Activated naive CD8-positive, alpha-beta T cell treated with anti-CD3 and anti-CD28 coated beads, Interleukin-2, amount 10 ng/mL, durations not matched to agents 7 days and 5 days (primary cell): ENCODE data around the gene C3orf22. TPM values are rescaled to one million over a fixed set of nuclear protein-coding genes. Genes with fewer than 3 reads are reported as not detected.

Experiments
- ATAC-seq: fragments of 150-1000 bp; cut with Tn5 transposase; one replicate; pipeline ENCODE4 v1.10.0; 2021; ENCODE audit warnings: low read depth, moderate library complexity
- POLR2A ChIA-PET: fragments of 350-600 bp; sonication (Branson Sonifier 250); formaldehyde crosslinking; loops from one replicate; lab custom pipeline; 2021; ENCODE audit warnings: antibody characterized with exemption; lab: Charles Lee
- DNase-seq: peaks from one replicate; pipeline ENCODE4 v3.0.0; 2021
- H3K27ac Mint-ChIP-seq: one replicate; pipeline ENCODE4 v1.8.0; 2022; ENCODE audit warnings: mild to moderate bottlenecking, mixed read lengths
- H3K27me3 Mint-ChIP-seq: one replicate; pipeline ENCODE4 v1.8.0; 2022; ENCODE audit warnings: mild to moderate bottlenecking, moderate library complexity, mixed read lengths
- H3K36me3 Mint-ChIP-seq: one replicate; pipeline ENCODE4 v1.8.0; 2021; ENCODE audit warnings: mild to moderate bottlenecking, mixed read lengths
- H3K4me1 Mint-ChIP-seq: one replicate; pipeline ENCODE4 v1.8.0; 2021; ENCODE audit warnings: mixed read lengths
- H3K4me3 Mint-ChIP-seq: one replicate; pipeline ENCODE4 v1.8.0; 2022; ENCODE audit warnings: mild to moderate bottlenecking, moderate library complexity, mixed read lengths
- H3K9me3 Mint-ChIP-seq: one replicate; pipeline ENCODE4 v1.8.0; 2021; ENCODE audit warnings: mixed read lengths
- total RNA-seq, 2 experiments: library from RNA; stranded (reverse); gene quantifications; one replicate each; pipeline ENCODE4 v1.2.3, GENCODE V29; 2021

C3orf22 gene
- total RNA-seq, 2 experiments from 2014 or later, result not detected

GRCh38 chr3:126553284-126554084 lies 5.2 kb downstream of the C3orf22 start:
- ATAC-seq, result no peak
- POLR2A ChIA-PET, result no interaction called here

DNA sequence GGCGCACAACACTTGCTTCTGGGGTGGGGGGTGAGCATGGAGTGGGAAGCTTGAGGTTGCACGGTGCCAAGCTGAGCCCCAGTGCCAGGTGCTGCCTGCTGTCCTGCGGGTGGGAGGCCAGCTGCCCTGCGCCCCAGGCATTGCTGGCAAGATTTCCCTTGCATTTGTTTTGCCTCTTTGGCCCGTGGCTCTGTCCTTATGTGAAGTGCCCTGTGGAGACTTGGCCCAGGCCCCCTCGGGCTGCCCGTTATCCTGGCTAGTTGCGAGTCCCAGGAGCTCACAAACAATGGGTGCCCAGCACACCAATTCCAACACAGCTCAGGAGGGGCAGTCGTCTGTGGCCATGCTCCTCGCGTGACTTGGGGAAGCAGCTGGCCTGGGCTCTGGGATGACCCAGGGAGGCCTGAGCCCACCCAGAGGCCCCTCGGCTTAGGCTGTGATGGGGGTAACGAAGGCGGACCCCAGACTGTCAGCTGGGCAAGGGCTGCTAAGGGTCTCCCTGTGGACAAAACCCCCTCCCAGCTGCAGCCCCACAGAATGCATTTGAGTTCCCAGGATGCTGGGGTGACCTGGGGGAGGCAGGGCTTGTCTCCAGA lies 5.9 kb downstream of the C3orf22 start:
- H3K27me3 Mint-ChIP-seq, result peaks cover 4% of the 10 kb centered on the region
- no peaks in the 10 kb centered on the region for H3K36me3 Mint-ChIP-seq
- ATAC-seq, result no peak
- no peaks in the 10 kb centered on the region for H3K4me1 Mint-ChIP-seq
- no peak overlapping the region for H3K27ac Mint-ChIP-seq
- H3K9me3 Mint-ChIP-seq, result no peaks in the 10 kb centered on the region
- peak; percentile 17 for DNase-seq
- POLR2A ChIA-PET, result no interaction called here
- H3K4me3 Mint-ChIP-seq, result no peak overlapping the region

More at GRCh38 chr3:126553284-126554084, 5.2 kb downstream of the C3orf22 start:
- H3K4me1 Mint-ChIP-seq, result no peaks in the 10 kb centered on the region
- H3K36me3 Mint-ChIP-seq, result no peaks in the 10 kb centered on the region
- peak; percentile 9 for DNase-seq
- H3K4me3 Mint-ChIP-seq, result no peak overlapping the region
- no peaks in the 10 kb centered on the region for H3K9me3 Mint-ChIP-seq
- H3K27ac Mint-ChIP-seq, result no peak overlapping the region
- peaks cover 4% of the 10 kb centered on the region for H3K27me3 Mint-ChIP-seq

GRCh38 chr3:126551839-126552687 lies 6.7 kb downstream of the C3orf22 start:
- Mint-ChIP-seq H3K27me3 (peaks cover 10% of the 10 kb centered on the region), H3K36me3 (no peaks in the 10 kb centered on the region), H3K27ac (no peak overlapping the region), H3K4me3 (no peak overlapping the region), H3K9me3 (no peaks in the 10 kb centered on the region), H3K4me1 (no peaks in the 10 kb centered on the region)
- DNase-seq (peak; percentile 19), ATAC-seq (no peak)
- POLR2A ChIA-PET, result no interaction called here

- H3K27ac Mint-ChIP-seq, result no peak overlapping the region
These were observed 7.5 kb downstream of the C3orf22 start for GRCh38 chr3:126551121-126551838.

DNA sequence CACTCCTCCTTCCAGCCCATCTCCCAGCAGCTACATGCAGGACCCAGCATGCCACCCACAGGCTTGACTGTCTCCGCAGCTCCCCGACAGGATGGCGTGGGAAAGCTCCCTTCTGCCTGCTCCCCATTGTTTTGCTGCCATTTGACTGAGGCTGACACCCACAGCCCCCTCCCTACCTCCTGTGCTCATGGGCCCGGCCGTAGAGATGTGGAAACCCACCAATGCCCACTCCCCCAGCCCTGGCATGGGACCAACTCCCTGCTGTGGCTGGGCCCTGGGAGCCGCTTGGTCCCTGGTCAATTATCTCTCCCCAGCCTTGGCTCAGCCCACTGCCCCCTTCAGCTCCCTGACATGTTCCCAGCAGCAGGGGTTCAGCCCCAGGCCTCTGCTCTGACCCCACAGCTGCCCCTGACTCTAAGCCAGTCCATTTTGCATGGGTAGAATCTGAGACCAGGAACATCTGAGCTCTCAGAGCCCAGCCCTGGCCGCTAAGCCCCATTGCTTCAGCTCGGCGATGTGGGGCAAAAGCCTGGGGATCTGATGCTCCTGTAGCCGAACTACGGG lies 8.2 kb downstream of the C3orf22 start:
- no peaks in the 10 kb centered on the region for H3K4me1 Mint-ChIP-seq
- H3K27me3 Mint-ChIP-seq, result peaks cover 12% of the 10 kb centered on the region
- ATAC-seq (no peak), DNase-seq (peak; percentile 17)
- H3K27ac Mint-ChIP-seq, result no peak overlapping the region
- no peaks in the 10 kb centered on the region for H3K9me3 Mint-ChIP-seq
- H3K36me3 Mint-ChIP-seq, result no peaks in the 10 kb centered on the region
- POLR2A ChIA-PET, result no interaction called here
- no peak overlapping the region for H3K4me3 Mint-ChIP-seq

More at GRCh38 chr3:126551121-126551838, 7.5 kb downstream of the C3orf22 start:
- Mint-ChIP-seq H3K4me1 (no peaks in the 10 kb centered on the region), H3K27me3 (peaks cover 12% of the 10 kb centered on the region), H3K36me3 (no peaks in the 10 kb centered on the region), H3K4me3 (no peak overlapping the region), H3K9me3 (no peaks in the 10 kb centered on the region)
- POLR2A ChIA-PET, result no interaction called here
- ATAC-seq, result no peak
- DNase-seq, result peak; percentile 8

DNA sequence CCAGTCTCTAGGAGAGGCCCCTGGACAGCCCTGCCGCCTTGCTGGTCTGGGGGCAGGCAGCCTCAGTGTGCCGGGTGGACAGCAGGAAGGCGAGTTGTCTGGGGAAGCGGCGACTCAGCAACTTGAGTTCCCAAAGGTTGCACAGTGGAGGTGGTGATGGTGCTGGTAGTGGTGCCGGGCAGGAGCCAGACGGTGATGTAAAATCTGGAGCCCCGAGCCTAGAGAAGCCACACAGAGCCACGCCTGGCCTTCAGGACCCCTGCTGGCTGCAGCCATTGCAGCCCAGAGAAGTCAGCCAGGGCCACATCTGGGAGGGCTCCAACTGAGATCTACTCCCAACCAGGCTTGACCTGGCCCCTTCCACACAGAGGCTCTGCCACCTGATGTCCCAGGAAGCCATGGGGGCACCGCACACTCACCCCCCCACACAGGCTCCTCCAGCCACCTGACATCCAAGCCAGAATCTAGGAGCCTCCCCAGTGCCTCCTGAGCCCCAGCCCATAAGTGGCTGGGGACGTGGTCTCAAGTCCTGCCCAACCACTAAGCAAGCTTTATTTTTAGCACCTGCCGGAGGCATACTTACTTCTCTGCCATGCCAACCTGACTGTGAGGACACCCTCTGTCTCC lies 8.8 kb downstream of the C3orf22 start:
- Mint-ChIP-seq H3K36me3 (no peaks in the 10 kb centered on the region), H3K4me1 (no peaks in the 10 kb centered on the region), H3K9me3 (no peaks in the 10 kb centered on the region), H3K27me3 (peaks cover 12% of the 10 kb centered on the region), H3K4me3 (no peak overlapping the region), H3K27ac (no peak overlapping the region)
- DNase-seq, result peak; percentile 21
- POLR2A ChIA-PET, result no interaction called here
- ATAC-seq, result no peak

DNA sequence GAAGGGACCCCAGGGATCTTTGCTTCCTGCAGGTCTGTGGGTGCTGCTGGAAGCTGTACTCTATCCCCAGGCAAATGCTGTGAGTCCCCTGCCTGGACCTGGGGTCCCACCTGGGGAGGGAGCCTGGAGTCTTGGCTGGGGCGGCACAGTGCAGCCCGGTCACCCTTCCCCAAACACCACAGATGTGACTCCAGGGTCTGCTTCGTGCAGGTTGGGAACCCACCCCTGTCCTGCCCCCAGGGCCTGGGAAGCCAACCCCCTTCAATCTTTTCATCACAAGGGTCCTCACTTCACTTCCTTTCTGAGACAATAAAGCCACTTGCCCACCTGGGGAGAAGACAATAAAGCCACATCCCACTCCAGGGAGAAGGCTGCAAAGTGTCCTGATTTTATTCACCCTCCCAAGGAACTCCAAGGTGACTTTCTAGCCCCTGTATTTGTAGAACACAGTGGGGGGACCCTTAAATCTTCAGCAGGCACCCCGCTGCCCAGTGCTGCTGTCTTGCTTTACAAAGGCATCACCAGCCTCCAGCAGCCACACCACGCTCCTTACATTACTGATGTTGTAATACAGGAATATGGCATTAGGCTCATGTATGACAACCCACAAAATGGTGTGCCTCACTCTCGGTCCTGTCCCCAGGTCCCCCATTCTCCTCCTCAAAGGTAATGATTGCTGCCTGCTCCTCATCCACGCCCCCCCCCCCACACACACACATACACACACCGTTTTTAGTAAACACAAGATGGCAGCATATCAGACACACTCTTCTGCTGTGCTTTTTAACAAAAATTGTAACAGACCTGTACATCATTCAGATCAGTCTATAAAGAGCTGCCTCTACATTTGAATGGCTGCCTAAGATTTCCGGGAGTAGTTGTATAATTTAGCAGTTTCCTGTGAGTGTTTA lies 9.9 kb downstream of the C3orf22 start:
- Mint-ChIP-seq H3K4me3 (no peak overlapping the region), H3K27ac (no peak overlapping the region), H3K9me3 (no peaks in the 10 kb centered on the region), H3K36me3 (no peaks in the 10 kb centered on the region), H3K4me1 (no peaks in the 10 kb centered on the region), H3K27me3 (peaks cover 12% of the 10 kb centered on the region)
- peak; percentile 7 for DNase-seq
- POLR2A ChIA-PET, result no interaction called here
- ATAC-seq, result no peak

- Mint-ChIP-seq H3K4me1 (no peaks in the 10 kb centered on the region), H3K36me3 (no peaks in the 10 kb centered on the region), H3K27ac (no peak overlapping the region), H3K9me3 (no peaks in the 10 kb centered on the region), H3K4me3 (no peak overlapping the region), H3K27me3 (peaks cover 12% of the 10 kb centered on the region)
- ATAC-seq (no peak), DNase-seq (no peak)
- POLR2A ChIA-PET, result no interaction called here
These were observed 11.0 kb downstream of the C3orf22 start for GRCh38 chr3:126547721-126548120.

DNA sequence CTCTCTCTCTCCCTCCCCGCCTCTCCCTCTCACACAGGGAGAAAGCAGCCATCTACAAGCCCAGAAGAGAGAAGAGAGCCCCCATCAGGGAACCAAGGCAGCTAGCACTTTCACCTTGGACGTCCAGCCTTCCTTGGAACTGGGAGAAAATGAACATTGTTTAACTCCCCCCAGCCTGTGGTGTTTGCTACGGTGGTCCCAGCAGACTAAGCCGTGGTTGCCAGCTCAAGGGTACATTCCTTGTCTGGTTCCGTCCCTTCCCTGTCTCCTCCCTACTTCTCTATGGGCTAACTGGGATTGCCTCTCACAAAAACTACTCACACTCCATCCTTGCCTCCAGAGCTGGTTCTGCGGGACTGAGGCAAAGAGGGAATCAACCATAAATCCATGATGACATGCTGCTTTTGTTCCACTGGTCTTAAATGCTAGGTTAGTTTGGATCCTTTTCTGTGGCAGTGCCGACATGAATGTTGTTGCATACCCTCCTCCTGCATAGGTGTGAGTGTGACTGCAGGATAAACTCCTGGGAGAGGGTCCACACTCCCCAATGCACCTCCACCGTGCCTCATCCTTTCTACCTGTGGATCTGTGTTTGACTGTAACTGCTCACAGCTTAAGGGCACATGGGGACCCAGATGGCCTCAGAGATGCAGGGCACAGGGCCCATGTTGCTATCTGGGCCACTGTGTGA lies 12.0 kb downstream of the C3orf22 start:
- Mint-ChIP-seq H3K4me3 (no peak overlapping the region), H3K4me1 (no peaks in the 10 kb centered on the region), H3K27me3 (peaks cover 12% of the 10 kb centered on the region), H3K9me3 (no peaks in the 10 kb centered on the region), H3K36me3 (no peaks in the 10 kb centered on the region), H3K27ac (no peak overlapping the region)
- POLR2A ChIA-PET, result no interaction called here
- DNase-seq (peak; percentile 4), ATAC-seq (no peak)

DNA sequence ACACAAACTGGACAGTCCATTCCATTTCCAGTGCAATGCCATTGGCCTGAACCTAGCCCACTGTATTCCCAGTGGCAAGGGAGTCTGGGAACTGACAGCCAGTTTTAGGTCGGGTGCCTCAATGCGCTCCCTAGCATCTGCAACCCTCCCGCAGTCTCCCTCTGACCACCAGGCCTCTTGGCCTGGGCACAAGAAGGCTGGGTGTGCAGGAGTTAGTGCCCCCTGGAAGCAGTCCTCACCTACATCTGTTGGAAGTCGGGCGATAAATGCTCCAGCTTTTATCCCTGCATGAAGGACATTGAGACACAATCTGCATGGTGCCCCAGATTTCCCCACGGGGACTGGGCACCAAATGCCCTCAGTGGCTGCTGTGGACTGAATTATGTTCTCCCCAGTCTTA lies 12.7 kb downstream of the C3orf22 start:
- H3K9me3 Mint-ChIP-seq, result no peaks in the 10 kb centered on the region
- peak; percentile 1 for DNase-seq
- H3K27ac Mint-ChIP-seq, result no peak overlapping the region
- no peak overlapping the region for H3K4me3 Mint-ChIP-seq
- peaks cover 13% of the 10 kb centered on the region for H3K27me3 Mint-ChIP-seq
- POLR2A ChIA-PET, result no interaction called here
- H3K36me3 Mint-ChIP-seq, result no peaks in the 10 kb centered on the region
- no peak for ATAC-seq
- peaks cover under 1% of the 10 kb centered on the region for H3K4me1 Mint-ChIP-seq

- Mint-ChIP-seq H3K4me3 (no peak overlapping the region), H3K27me3 (peaks cover 16% of the 10 kb centered on the region), H3K36me3 (no peaks in the 10 kb centered on the region), H3K4me1 (peaks cover 3% of the 10 kb centered on the region), H3K27ac (no peak overlapping the region), H3K9me3 (no peaks in the 10 kb centered on the region)
- POLR2A ChIA-PET, result no interaction called here
- DNase-seq, result peak; percentile 4
- ATAC-seq, result no peak
These were observed 13.2 kb downstream of the C3orf22 start for GRCh38 chr3:126545544-126545943.
